Upper lobe of left lung (tissue), 6 donors: ENCODE results near the gene ZNF599. TPM values are rescaled to one million over a fixed set of nuclear protein-coding genes. Genes with fewer than 3 reads are reported as not detected.

ENCODE experiments used
- ATAC-seq, 2 donors: fragments of 200-7000 bp; cut with Tn5 transposase; one replicate each; pipeline ENCODE4 v1.9.1; 2022; ENCODE audit warnings: mild to moderate bottlenecking in 2 of 2, moderate library complexity in 2 of 2; ENCODE audit not compliant: low FRiP score in 2 of 2
- DNase-seq, 2 donors: peaks; one replicate each; pipeline ENCODE4 v3.0.0-alpha.2; 2019 to 2020
- H3K27ac ChIP-seq, 4 donors: fragments of 200-600 bp; sonication (generic); one replicate each; pipeline ENCODE4 v1.5.1; 2016 to 2019
- H3K27me3 ChIP-seq, 4 donors: fragments of 200-600 bp; sonication (generic); one replicate each; pipeline ENCODE4 v1.5.1; 2017 to 2019
- H3K36me3 ChIP-seq, 4 donors: fragments of 200-600 bp; sonication (generic); one replicate each; pipeline ENCODE4 v1.5.1; 2016 to 2019
- H3K4me1 ChIP-seq, 4 donors: fragments of 200-600 bp; sonication (generic); one replicate each; pipeline ENCODE4 v1.5.1; 2018 to 2019
- H3K4me3 ChIP-seq, 4 donors: fragments of 200-600 bp; sonication (generic); one replicate each; pipeline ENCODE4 v1.5.1; 2017 to 2019; ENCODE audit warnings: mild to moderate bottlenecking in 2 of 4, moderate library complexity in 1 of 4
- H3K9me3 ChIP-seq, 4 donors: fragments of 200-600 bp; sonication (generic); one replicate each; pipeline ENCODE4 v1.5.1; 2018 to 2019
- CTCF ChIP-seq, 6 experiments: fragments of 450-650 bp in 4 of 6; fragments of 200-600 bp in 2 of 6; sonication (generic) in 2 of 6; IDR thresholded peaks; one replicate each; pipeline ENCODE4 v1.5.1; 2016 to 2019; ENCODE audit warnings: antibody characterized with exemption in 6 of 6
- EP300 ChIP-seq, 4 donors: sonication (generic); formaldehyde crosslinking; IDR thresholded peaks; one replicate each; pipeline ENCODE4 v1.5.1; 2017; ENCODE audit warnings: antibody characterized with exemption in 4 of 4, control low read depth in 2 of 4
- POLR2A ChIP-seq, 4 donors: fragments of 450-650 bp; IDR thresholded peaks; one replicate each; pipeline ENCODE4 v1.5.1; 2016 to 2017; ENCODE audit warnings: antibody characterized with exemption in 4 of 4, mild to moderate bottlenecking in 2 of 4
- POLR2AphosphoS5 ChIP-seq, 2 donors: sonication (generic); formaldehyde crosslinking; IDR thresholded peaks; one replicate each; pipeline ENCODE4 v1.5.1; 2017; ENCODE audit warnings: antibody characterized with exemption in 2 of 2
- WGBS, 2 donors: methylation state at CpG; one replicate each; pipeline ENCODE4 v1.1.5; 2017 to 2018; 5-methylcytosine and 5-hydroxymethylcytosine counted together
- total RNA-seq, 6 donors: library from RNA; depleted of rRNA in 4 of 6; stranded (reverse); fragments of >200 nt in 4 of 6; gene quantifications; one replicate each; pipeline versions ENCODE4 v1.1.0 to v1.2.1, GENCODE V29; 2016 to 2021
- donor health status: DM: no; HTN: no; CAD: no; lungs with moderate emphysema.
- donor health status: DM: no; HTN: yes; CAD: no; lungs with severe emphysema.

The ZNF599 gene
- total RNA-seq, 6 donors from 2014 or later = 5.8 to 8.2 (median 7.2) TPM

- peak in 1 of 6 experiments; percentile 1 for TF ChIP-seq CTCF (IDR thresholded peaks at IDR 0.05)
- TF ChIP-seq POLR2AphosphoS5 (IDR thresholded peaks at IDR 0.05) = peak; percentile 26 to 27
- no peak for TF ChIP-seq POLR2A (IDR thresholded peaks at IDR 0.05)
- TF ChIP-seq EP300 (IDR thresholded peaks at IDR 0.05) = peak in 1 of 4 donors; percentile 5
- ATAC-seq (peak; percentile 5 to 46), DNase-seq (no peak)
Observed at GRCh38 chr19:34733266-34733745, 39.7 kb downstream of the ZNF599 start.

GRCh38 chr19:34732612-34733211 is 40.3 kb downstream of the ZNF599 start:
- peaks cover 0 to 11% (median 3%) of the 10 kb centered on the region in 4 donors for H3K9me3 ChIP-seq
- H3K4me3 ChIP-seq = peak overlapping the region; percentile 59 to 81 (median 72)
- H3K27me3 ChIP-seq = no peaks in the 10 kb centered on the region
- no peak for TF ChIP-seq POLR2AphosphoS5 (IDR thresholded peaks at IDR 0.05)
- TF ChIP-seq EP300 (IDR thresholded peaks at IDR 0.05) = no peak
- no peak for TF ChIP-seq POLR2A (IDR thresholded peaks at IDR 0.05)
- TF ChIP-seq CTCF (IDR thresholded peaks at IDR 0.05) = no peak
- DNase-seq (peak in 1 of 2 donors; percentile 33), ATAC-seq (no peak)
- H3K4me1 ChIP-seq = peaks cover 22 to 30% (median 24%) of the 10 kb centered on the region in 4 donors
- H3K27ac ChIP-seq = peak overlapping the region; percentile 96 to 100 (median 97)
- peaks cover 0 to 19% (median 4%) of the 10 kb centered on the region in 4 donors for H3K36me3 ChIP-seq
- 47 to 72% methylated on average over 3 to 15 of the region's 15 CpGs for WGBS, 2 donors

More at GRCh38 chr19:34733266-34733745, 39.7 kb downstream of the ZNF599 start:
- peaks cover 0 to 17% (median 7%) of the 10 kb centered on the region in 4 donors for H3K9me3 ChIP-seq
- H3K27me3 ChIP-seq = no peaks in the 10 kb centered on the region
- WGBS, 2 donors = 0 to 2% methylated on average over 13 of the region's 13 CpGs
- peaks cover 0 to 24% (median 7%) of the 10 kb centered on the region in 4 donors for H3K36me3 ChIP-seq
- H3K4me3 ChIP-seq = peak overlapping the region; percentile 59 to 81 (median 72)
- H3K4me1 ChIP-seq = peaks cover 22 to 30% (median 24%) of the 10 kb centered on the region in 4 donors
- H3K27ac ChIP-seq = peak overlapping the region; percentile 96 to 100 (median 97)

GRCh38 chr19:34731964-34732363 is 41.1 kb downstream of the ZNF599 start:
- no peak overlapping the region for H3K4me3 ChIP-seq
- peaks cover 0 to 7% (median 0%) of the 10 kb centered on the region in 4 donors for H3K9me3 ChIP-seq
- WGBS, 2 donors = 86 to 100% methylated on average over 4 to 7 of the region's 7 CpGs
- H3K27me3 ChIP-seq = no peaks in the 10 kb centered on the region
- peaks cover 22 to 30% (median 24%) of the 10 kb centered on the region in 4 donors for H3K4me1 ChIP-seq
- TF ChIP-seq CTCF (IDR thresholded peaks at IDR 0.05) (no peak), EP300 (IDR thresholded peaks at IDR 0.05) (no peak), POLR2A (IDR thresholded peaks at IDR 0.05) (no peak), POLR2AphosphoS5 (IDR thresholded peaks at IDR 0.05) (no peak)
- peaks cover 0 to 13% (median 2%) of the 10 kb centered on the region in 4 donors for H3K36me3 ChIP-seq
- ATAC-seq (no peak), DNase-seq (peak in 1 of 2 donors; percentile 58)
- no peak overlapping the region for H3K27ac ChIP-seq

- DNase-seq = peak in 1 of 2 donors; percentile 31
- Histone ChIP-seq H3K9me3 (peaks cover 0 to 4% (median 0%) of the 10 kb centered on the region in 4 donors), H3K4me1 (peaks cover 22 to 30% (median 24%) of the 10 kb centered on the region in 4 donors), H3K27me3 (no peaks in the 10 kb centered on the region), H3K27ac (no peak overlapping the region), H3K36me3 (peaks cover 0 to 7% (median 2%) of the 10 kb centered on the region in 4 donors), H3K4me3 (no peak overlapping the region)
- 85% methylated on average over 11 of the region's 11 CpGs for WGBS, 2 donors
- TF ChIP-seq EP300 (IDR thresholded peaks at IDR 0.05) = no peak
- TF ChIP-seq POLR2AphosphoS5 (IDR thresholded peaks at IDR 0.05) = no peak
- TF ChIP-seq POLR2A (IDR thresholded peaks at IDR 0.05) = no peak
- no peak for TF ChIP-seq CTCF (IDR thresholded peaks at IDR 0.05)
- ATAC-seq = no peak
Observed at GRCh38 chr19:34731019-34731829, 41.8 kb downstream of the ZNF599 start.
